Upper lobe of left lung (tissue), 4 donors: ENCODE data around the gene VPS13D.

Experiments
- POLR2A ChIP-seq, 4 donors: fragments of 450-650 bp; IDR thresholded peaks; one replicate each; pipeline ENCODE4 v1.5.1; 2016 to 2017; ENCODE audit warnings: antibody characterized with exemption in 4 of 4, mild to moderate bottlenecking in 2 of 4
- POLR2AphosphoS5 ChIP-seq, 2 donors: sonication (generic); formaldehyde crosslinking; IDR thresholded peaks; one replicate each; pipeline ENCODE4 v1.5.1; 2017; ENCODE audit warnings: antibody characterized with exemption in 2 of 2
- TF ChIP-seq, protein P1 (sequence below), 6 experiments: fragments of 450-650 bp in 4 of 6; fragments of 200-600 bp in 2 of 6; sonication (generic) in 2 of 6; IDR thresholded peaks; one replicate each; pipeline ENCODE4 v1.5.1; 2016 to 2019; ENCODE audit warnings: antibody characterized with exemption in 6 of 6

- TF ChIP-seq, protein P1, sequence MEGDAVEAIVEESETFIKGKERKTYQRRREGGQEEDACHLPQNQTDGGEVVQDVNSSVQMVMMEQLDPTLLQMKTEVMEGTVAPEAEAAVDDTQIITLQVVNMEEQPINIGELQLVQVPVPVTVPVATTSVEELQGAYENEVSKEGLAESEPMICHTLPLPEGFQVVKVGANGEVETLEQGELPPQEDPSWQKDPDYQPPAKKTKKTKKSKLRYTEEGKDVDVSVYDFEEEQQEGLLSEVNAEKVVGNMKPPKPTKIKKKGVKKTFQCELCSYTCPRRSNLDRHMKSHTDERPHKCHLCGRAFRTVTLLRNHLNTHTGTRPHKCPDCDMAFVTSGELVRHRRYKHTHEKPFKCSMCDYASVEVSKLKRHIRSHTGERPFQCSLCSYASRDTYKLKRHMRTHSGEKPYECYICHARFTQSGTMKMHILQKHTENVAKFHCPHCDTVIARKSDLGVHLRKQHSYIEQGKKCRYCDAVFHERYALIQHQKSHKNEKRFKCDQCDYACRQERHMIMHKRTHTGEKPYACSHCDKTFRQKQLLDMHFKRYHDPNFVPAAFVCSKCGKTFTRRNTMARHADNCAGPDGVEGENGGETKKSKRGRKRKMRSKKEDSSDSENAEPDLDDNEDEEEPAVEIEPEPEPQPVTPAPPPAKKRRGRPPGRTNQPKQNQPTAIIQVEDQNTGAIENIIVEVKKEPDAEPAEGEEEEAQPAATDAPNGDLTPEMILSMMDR (IDR thresholded peaks at IDR 0.05) = no peak
- TF ChIP-seq POLR2AphosphoS5 (IDR thresholded peaks at IDR 0.05) = no peak
- no peak for TF ChIP-seq POLR2A (IDR thresholded peaks at IDR 0.05)
Measured at GRCh38 chr1:12439073-12439472, 209.2 kb downstream of the VPS13D start.
